CD4-positive, alpha-beta T cell treated with Interleukin-4 for 4 hours (primary cell): ENCODE results near the gene SPATA19.
"Not testable (repeated sequence)": the region's sequence is repeated elsewhere in the genome, so short reads cannot be mapped to it uniquely, and the experiment has no call there.

Experiments
- DNase-seq: peaks from one replicate; pipeline ENCODE4 v3.0.0-alpha.2; 2020

SPATA19 gene, protein sequence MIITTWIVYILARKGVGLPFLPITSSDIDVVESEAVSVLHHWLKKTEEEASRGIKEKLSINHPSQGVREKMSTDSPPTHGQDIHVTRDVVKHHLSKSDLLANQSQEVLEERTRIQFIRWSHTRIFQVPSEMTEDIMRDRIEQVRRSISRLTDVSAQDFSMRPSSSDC

GRCh38 chr11:133845413-133845812, at the start of gene SPATA19:
SPATA19 (minus strand) TSS chr11:133845513; CDS start chr11:133845446, 67 bp downstream.
- no peak for DNase-seq

- DNase-seq, result no peak
These were observed 49.8 kb upstream of the SPATA19 start for GRCh38 chr11:133895061-133895479.

- no peak for DNase-seq
These were observed 48.1 kb upstream of the SPATA19 start for GRCh38 chr11:133893381-133893780.

GRCh38 chr11:133892584-133893380, 47.5 kb upstream of the SPATA19 start:
- no peak for DNase-seq

DNA sequence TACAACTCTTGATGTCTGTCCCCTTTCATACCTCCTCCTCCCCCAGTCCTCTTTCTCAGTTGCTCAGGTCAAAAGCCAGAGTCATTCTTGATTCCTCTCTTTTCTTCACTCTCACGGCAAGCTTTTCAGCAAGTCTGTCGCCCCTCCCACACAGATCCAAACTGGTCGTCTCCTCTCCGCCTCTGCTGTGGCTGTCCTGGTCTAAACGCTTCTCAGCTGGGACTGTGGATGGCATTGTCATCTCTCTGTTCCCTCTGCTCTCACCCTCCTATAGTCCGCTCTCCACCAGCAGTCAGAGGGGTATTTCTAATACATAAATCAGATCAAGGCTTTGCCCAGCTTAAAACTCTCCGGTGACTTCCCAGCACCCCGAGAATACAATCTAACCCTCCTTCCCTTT, 46.8 kb upstream of the SPATA19 start:
- no peak for DNase-seq

- DNase-seq, result no peak
These were observed 44.6 kb upstream of the SPATA19 start for GRCh38 chr11:133889893-133890292.

- no peak for DNase-seq
These were observed 43.9 kb upstream of the SPATA19 start for GRCh38 chr11:133889188-133889587.

- DNase-seq, result no peak
These were observed 42.5 kb upstream of the SPATA19 start for GRCh38 chr11:133887692-133888332.

DNA sequence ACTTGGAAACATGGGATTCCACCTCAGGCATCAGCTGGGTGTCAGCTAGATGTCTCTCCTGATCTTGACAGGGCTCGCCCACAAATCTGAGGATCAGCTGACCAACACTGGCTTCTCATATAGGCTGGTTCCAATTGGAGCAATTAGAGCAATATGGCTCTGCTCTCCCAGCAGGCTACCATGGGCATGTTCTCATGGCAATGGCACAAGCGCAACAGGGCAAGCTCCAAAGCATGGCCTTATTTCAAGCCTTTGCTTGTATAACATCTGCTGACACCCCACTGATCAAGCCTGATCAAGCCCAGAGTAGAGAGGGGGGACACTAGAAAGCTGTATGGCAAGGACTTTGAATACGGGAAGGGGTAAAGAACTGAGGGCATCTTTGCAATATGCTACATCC, 40.7 kb upstream of the SPATA19 start:
- DNase-seq, result no peak

- no peak for DNase-seq
These were observed 26.8 kb upstream of the SPATA19 start for GRCh38 chr11:133872160-133872559.

DNA sequence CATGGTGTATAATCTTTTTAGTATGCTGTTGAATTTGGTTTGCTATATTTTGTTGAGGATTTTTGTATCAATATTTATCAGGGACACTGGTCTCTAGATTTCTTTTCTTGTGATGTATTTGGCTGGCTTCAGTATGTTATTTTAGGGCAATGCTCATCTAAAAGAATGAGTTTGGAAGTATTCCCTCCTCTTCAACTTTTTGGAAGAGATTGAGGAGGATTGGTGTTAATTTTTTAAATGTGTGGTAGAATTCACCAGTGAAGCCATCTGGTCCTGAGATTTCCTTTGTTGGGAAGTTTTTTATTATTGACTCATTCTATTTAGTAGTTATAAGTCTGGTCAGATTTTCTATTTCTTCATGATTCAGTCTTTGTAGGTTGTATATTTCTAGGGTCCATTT, 22.1 kb upstream of the SPATA19 start:
- no peak for DNase-seq

- no peak for DNase-seq
These were observed 20.2 kb upstream of the SPATA19 start for GRCh38 chr11:133865466-133865865.

DNA sequence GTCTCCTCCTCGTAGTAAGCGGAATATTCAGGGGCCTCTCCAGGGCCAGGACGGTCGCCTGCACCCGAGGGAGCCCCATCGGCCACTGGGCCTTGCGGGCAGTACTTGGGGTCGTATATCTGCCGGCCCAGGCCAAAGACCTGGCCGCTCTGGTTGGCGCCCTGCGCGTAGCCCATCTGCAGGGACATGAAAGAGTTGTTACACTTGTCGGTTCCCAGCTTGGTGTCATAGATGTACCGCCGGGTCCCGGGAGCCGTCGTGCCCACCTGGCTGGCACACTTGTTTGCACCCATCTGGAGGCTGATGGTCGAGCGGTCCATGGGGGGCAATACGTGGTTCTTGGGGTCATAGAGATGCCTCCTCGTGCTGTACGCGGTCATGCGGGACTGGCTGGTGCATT, 19.4 kb upstream of the SPATA19 start:
- no peak for DNase-seq

DNA sequence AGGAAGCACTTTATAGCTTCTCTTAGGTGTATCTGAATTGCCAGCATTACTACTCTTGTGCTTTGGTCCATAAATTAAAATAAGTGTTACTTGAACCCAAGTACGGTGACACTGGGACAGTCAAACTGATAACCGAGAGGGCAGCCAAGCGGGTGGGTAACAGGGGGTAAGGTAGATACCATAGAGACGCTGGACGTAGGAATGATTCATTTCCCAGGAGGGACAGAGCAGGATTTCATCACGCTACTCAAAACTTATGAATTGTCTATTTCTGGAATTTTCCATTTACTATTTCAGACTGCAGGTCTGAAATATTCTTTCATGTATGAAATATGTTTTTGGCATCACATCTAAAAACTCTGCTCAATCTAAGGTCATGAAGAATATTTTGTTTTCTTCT, 14.8 kb upstream of the SPATA19 start:
- DNase-seq, result no peak

- not testable (repeated sequence) for DNase-seq
These were observed 9.1 kb upstream of the SPATA19 start for GRCh38 chr11:133854330-133854960.

DNA sequence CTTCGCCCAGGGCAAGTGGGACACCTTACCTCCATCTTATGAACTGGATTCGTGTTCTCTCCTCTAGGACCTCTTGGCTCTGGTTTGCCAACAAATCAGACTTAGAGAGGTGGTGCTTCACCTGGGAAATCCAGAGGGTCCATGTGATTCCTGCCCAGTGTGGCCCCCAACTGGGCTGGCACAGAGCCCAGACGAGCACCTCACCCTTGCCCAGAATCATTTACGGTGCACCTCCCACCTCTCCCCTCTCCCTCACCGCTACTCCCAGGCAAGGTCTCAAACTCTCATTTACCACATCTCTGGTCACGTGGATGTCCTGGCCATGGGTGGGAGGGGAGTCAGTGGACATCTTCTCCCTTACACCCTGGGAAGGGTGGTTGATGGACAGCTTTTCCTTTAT, 1.1 kb downstream of the SPATA19 start:
- no peak for DNase-seq

- no peak for DNase-seq
These were observed 1.8 kb downstream of the SPATA19 start for GRCh38 chr11:133843454-133843987.

- DNase-seq, result no peak
These were observed 2.6 kb downstream of the SPATA19 start for GRCh38 chr11:133842730-133843129.

GRCh38 chr11:133842053-133842452, 3.3 kb downstream of the SPATA19 start:
- no peak for DNase-seq

DNA sequence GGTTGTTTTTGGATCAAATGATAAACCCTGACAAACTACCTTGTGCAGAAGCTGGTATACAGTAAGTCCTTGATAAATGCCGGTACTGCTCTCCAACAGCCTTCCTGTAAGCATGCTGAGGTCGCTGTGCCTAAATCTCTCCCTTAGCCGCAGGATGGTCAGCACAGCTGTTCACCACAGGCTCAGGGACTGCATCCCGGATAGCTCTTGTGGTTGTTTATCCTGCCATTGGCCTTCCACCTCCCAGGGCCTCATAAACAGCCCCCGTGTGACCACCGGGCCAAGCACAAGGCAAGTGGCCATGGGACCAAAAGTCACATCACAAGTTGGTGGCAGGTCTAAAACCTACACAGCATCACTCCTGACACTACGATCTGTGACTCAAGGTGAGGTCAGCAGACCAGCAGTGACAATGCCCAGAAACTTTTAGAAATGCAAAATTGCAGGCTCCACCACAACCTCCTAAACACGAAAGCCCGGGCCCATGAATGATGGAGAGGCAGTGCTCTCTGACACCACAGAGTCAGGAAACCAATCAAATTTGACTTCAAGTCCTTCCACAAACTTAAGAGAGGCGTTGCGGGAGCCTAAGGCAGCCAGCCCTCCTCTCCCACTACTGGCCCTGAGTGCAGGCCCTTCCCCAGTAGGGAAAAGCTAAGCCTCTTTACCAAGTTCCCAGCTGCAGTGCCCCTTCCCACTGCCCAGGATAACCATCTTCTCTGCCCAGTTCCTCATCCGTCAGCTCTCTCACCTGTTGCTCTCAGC, 3.9 kb downstream of the SPATA19 start:
- no peak for DNase-seq

DNA sequence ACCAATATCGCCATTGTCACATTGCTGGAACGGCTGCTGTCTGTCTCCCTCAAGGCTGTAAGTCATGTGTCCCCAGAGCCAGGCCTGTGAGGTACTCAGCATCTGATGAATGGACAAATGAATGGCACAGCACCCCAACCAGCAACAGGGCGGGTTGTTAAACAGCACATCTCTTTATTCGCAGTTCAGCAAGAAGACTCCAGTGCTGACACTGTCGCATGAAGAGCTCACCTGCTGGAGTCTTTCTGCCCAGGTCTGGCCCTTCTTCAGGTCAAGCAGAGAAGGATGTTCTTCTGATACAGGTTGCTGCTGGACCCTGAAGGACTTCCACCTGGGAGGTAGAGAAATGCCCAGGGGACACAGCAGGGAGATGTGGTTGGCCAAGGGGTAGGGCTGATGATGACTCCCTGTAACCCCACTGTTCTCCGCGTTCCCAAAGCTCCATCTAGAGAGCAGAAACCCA, 4.8 kb downstream of the SPATA19 start:
- DNase-seq, result no peak
